Peyer's patch (tissue), 4 donors: ENCODE results near the gene NOL8.

Experiments
- CTCF ChIP-seq, 6 experiments: fragments of 450-650 bp in 4 of 6; fragments of 200-600 bp in 2 of 6; sonication (generic) in 1 of 6; IDR thresholded peaks; one replicate each; pipeline ENCODE4 v1.5.1; 2017 to 2019; ENCODE audit warnings: antibody characterized with exemption in 6 of 6, mild to moderate bottlenecking in 3 of 6, moderate library complexity in 1 of 6
- POLR2A ChIP-seq, 2 donors: fragments of 450-650 bp; IDR thresholded peaks; one replicate each; pipeline ENCODE4 v1.5.1; 2017; ENCODE audit warnings: antibody characterized with exemption in 2 of 2, mild to moderate bottlenecking in 2 of 2, moderate library complexity in 2 of 2

GRCh38 chr9:92295240-92295790 lies 29.8 kb downstream of the NOL8 start:
- TF ChIP-seq CTCF (IDR thresholded peaks at IDR 0.05) (no peak), POLR2A (IDR thresholded peaks at IDR 0.05) (no peak)
